Measurements from ENCODE around the gene SHB. TPM values are rescaled to one million over a fixed set of nuclear protein-coding genes. Genes with fewer than 3 reads are reported as not detected.

SHB gene
- total RNA-seq, 1 donor from 2014 or later: 20.9 TPM

DNA sequence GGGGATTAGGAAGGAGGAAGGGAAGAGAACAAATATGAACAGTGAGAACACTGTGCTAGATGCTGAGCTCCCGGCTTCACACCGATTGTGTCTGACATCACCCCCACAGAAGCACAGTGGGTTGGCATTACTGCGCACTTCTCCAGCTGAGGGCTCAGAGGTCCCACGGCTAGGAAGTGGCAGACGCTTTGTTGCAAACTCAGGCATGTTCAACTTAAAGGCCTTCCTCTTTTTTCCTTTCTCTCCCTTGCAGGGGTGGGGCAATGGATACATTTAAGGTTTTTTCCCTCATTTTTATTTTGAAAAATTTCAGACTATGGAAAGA, 15.5 kb upstream of the SHB start:
- H3K27me3 ChIP-seq: no peaks in the 10 kb centered on the region
- intact Hi-C loops (cut with DNase I): no loop called here
- no peaks in the 10 kb centered on the region for H3K36me3 ChIP-seq
- TF ChIP-seq POLR2AphosphoS5 (IDR thresholded peaks at IDR 0.05; ENCODE audit: insufficient read depth in 1 of 2, low read depth in 1 of 2) (no peak), CTCF (IDR thresholded peaks at IDR 0.05) (no peak), POLR2A (IDR thresholded peaks at IDR 0.05) (no peak)
- DNase-seq (ENCODE audit: extremely low spot score in 2 of 2): peak in 1 of 2 donors; percentile 47
- no peaks in the 10 kb centered on the region for H3K9me3 ChIP-seq
- H3K4me3 ChIP-seq: no peak overlapping the region
- H3K4me1 ChIP-seq: peaks cover 6% of the 10 kb centered on the region
- no peak overlapping the region for H3K27ac ChIP-seq

DNA sequence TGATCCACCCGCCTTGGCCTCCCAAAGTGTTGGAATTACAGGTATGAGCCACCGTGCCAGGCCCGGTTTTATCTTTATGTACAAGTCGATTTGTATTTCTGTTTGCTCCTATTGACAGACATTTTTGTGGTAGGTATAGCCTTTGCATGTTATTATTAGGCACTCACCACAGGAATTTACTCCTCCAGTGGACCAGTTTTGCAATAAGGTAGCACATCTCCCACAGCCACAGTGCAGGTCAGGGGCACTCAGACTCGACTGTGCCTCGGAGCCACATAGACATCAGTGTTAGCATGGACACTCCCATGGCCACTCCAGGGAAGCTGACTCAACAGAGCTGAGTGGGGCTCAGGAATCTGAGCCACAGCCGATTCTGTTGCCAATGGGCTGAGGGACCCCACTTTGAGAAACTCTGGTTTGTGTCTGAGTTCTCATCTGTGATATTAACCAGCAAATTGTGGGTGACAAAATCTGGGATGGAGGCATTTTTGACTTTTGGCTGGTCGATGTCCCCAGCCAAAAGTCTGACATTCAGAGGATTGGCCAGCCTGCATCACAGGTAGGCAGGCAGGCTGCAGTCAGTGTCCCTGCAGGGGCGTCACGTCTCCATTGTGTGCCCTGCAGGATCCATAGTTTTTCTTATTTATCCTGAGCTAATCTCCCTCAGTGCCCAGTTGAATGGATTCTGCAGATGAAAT, 15.0 kb upstream of the SHB start:
- Histone ChIP-seq H3K36me3 (no peaks in the 10 kb centered on the region), H3K4me1 (peaks cover 9% of the 10 kb centered on the region), H3K9me3 (no peaks in the 10 kb centered on the region), H3K27me3 (no peaks in the 10 kb centered on the region), H3K4me3 (no peak overlapping the region), H3K27ac (no peak overlapping the region)
- TF ChIP-seq POLR2A (IDR thresholded peaks at IDR 0.05) (no peak), CTCF (IDR thresholded peaks at IDR 0.05) (no peak), POLR2AphosphoS5 (IDR thresholded peaks at IDR 0.05; ENCODE audit: insufficient read depth in 1 of 2, low read depth in 1 of 2) (no peak)
- intact Hi-C loops (cut with DNase I): no loop called here
- DNase-seq (ENCODE audit: extremely low spot score in 2 of 2): peak in 1 of 2 donors; percentile 60

- no peak overlapping the region for H3K4me3 ChIP-seq
- peaks cover 9% of the 10 kb centered on the region for H3K4me1 ChIP-seq
- no peaks in the 10 kb centered on the region for H3K9me3 ChIP-seq
- intact Hi-C loops (cut with DNase I): no loop called here
- peak in 1 of 2 donors; percentile 58 for DNase-seq (ENCODE audit: extremely low spot score in 2 of 2)
- no peak overlapping the region for H3K27ac ChIP-seq
- no peaks in the 10 kb centered on the region for H3K27me3 ChIP-seq
- no peak for TF ChIP-seq POLR2A (IDR thresholded peaks at IDR 0.05)
- no peak for TF ChIP-seq CTCF (IDR thresholded peaks at IDR 0.05)
- no peak for TF ChIP-seq POLR2AphosphoS5 (IDR thresholded peaks at IDR 0.05; ENCODE audit: insufficient read depth in 1 of 2, low read depth in 1 of 2)
- H3K36me3 ChIP-seq: no peaks in the 10 kb centered on the region
These were observed 13.6 kb upstream of the SHB start for GRCh38 chr9:38082446-38083287.

DNA sequence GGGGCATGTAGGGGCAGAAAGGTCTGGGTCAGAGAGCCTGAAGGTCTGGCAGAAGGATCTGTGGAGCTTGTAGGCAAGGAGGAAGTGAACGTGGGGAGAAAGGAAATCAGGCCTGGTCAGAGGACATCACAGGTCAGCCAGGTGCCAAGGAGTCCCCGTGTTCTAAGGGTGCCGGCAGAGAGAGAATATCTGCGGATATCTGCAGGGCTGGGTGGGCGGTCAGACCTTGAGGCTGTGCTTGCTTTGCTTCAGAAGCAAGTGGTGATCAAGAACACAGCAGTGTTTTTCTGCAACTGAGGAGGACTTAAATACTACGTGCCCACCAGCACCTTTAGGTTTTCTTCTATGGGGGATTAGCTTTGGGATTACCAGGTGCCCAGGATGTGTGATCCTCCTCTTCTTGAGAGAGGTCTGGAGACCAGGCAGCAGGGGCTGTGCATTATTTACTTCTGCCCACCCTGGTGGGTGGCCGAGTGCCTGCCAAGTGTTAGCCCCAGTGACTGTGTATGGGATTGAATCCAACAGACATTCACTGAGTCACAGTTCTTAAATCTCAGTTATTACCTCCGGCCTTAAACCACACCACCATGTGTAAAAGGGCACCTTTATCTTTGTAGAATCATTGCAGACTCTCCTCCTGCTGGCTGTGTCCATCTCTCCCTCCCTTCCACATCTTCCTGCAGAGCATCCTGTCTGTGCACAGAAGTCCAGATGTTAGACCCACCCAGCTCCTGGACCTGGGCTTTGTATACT, 12.5 kb upstream of the SHB start:
- DNase-seq (ENCODE audit: extremely low spot score in 2 of 2): peak; percentile 67 to 79
- Histone ChIP-seq H3K9me3 (no peaks in the 10 kb centered on the region), H3K4me3 (no peak overlapping the region), H3K4me1 (peaks cover 9% of the 10 kb centered on the region), H3K27ac (no peak overlapping the region), H3K36me3 (no peaks in the 10 kb centered on the region), H3K27me3 (no peaks in the 10 kb centered on the region)
- intact Hi-C loops (cut with DNase I): no loop called here
- TF ChIP-seq POLR2A (IDR thresholded peaks at IDR 0.05): no peak
- TF ChIP-seq POLR2AphosphoS5 (IDR thresholded peaks at IDR 0.05; ENCODE audit: insufficient read depth in 1 of 2, low read depth in 1 of 2): no peak
- no peak for TF ChIP-seq CTCF (IDR thresholded peaks at IDR 0.05)
